CD8-positive, alpha-beta memory T cell (primary cell): Measurements from ENCODE around the gene AGGF1. TPM values are rescaled to one million over a fixed set of nuclear protein-coding genes. Genes with fewer than 3 reads are reported as not detected.

Experiments
- CTCF ChIA-PET: fragments of 350-600 bp; sonication (Branson Sonifier 250); formaldehyde crosslinking; loops from one replicate; lab custom pipeline; 2021; ENCODE audit warnings: antibody characterized with exemption; lab: Charles Lee
- POLR2A ChIA-PET: fragments of 350-600 bp; sonication (Branson Sonifier 250); formaldehyde crosslinking; loops from one replicate; lab custom pipeline; 2021; ENCODE audit warnings: antibody characterized with exemption; lab: Charles Lee
- DNase-seq, 5 donors: peaks; one replicate each; pipeline versions ENCODE4 v3.0.0 to v3.0.0-alpha.2; 2020 to 2022; ENCODE audit warnings: mixed read lengths in 1 of 5
- H3K27ac ChIP-seq: one replicate; pipeline ENCODE4 v1.7.0; 2013; ENCODE audit warnings: low read depth, mild to moderate bottlenecking, low read length, moderate library complexity
- H3K27me3 ChIP-seq: 2 replicates; pipeline ENCODE4 v1.7.0; 2013; ENCODE audit warnings: low read length, mild to moderate bottlenecking; ENCODE audit not compliant: insufficient read depth, poor library complexity, severe bottlenecking
- H3K36me3 ChIP-seq: 2 replicates; pipeline ENCODE4 v1.7.0; 2013; ENCODE audit warnings: mild to moderate bottlenecking, low read length, moderate library complexity; ENCODE audit not compliant: insufficient read depth
- H3K4me1 ChIP-seq: 2 replicates; pipeline ENCODE4 v1.7.0; 2013; ENCODE audit warnings: mild to moderate bottlenecking, low read length, moderate library complexity; ENCODE audit not compliant: insufficient read depth
- H3K4me3 ChIP-seq: 2 replicates; pipeline ENCODE4 v1.7.0; 2013; ENCODE audit warnings: mild to moderate bottlenecking, low read length
- H3K9me3 ChIP-seq: 2 replicates; pipeline ENCODE4 v1.7.0; 2013; ENCODE audit warnings: mild to moderate bottlenecking, low read length
- H3K27ac Mint-ChIP-seq, 8 donors: one replicate each; pipeline ENCODE4 v1.8.0; 2020 to 2021; ENCODE audit warnings: mixed read lengths in 8 of 8, mild to moderate bottlenecking in 6 of 8, inconsistent platforms in 3 of 8, moderate library complexity in 3 of 8
- H3K27me3 Mint-ChIP-seq, 2 donors: one replicate each; pipeline ENCODE4 v1.8.0; 2020 to 2021; ENCODE audit warnings: mixed read lengths in 2 of 2, mild to moderate bottlenecking in 1 of 2, moderate library complexity in 1 of 2
- H3K36me3 Mint-ChIP-seq, 3 donors: one replicate each; pipeline ENCODE4 v1.8.0; 2020 to 2021; ENCODE audit warnings: mixed read lengths in 3 of 3, inconsistent platforms in 1 of 3, mild to moderate bottlenecking in 1 of 3
- H3K4me1 Mint-ChIP-seq, 3 donors: one replicate each; pipeline ENCODE4 v1.8.0; 2020 to 2021; ENCODE audit warnings: mixed read lengths in 3 of 3, inconsistent platforms in 1 of 3, mild to moderate bottlenecking in 1 of 3
- H3K4me3 Mint-ChIP-seq, 7 donors: one replicate each; pipeline ENCODE4 v1.8.0; 2020 to 2021; ENCODE audit warnings: mixed read lengths in 7 of 7, mild to moderate bottlenecking in 6 of 7, moderate library complexity in 4 of 7, inconsistent platforms in 2 of 7
- H3K9me3 Mint-ChIP-seq, 5 donors: one replicate each; pipeline ENCODE4 v1.8.0; 2020 to 2022; ENCODE audit warnings: mixed read lengths in 5 of 5, mild to moderate bottlenecking in 3 of 5, moderate library complexity in 2 of 5, inconsistent platforms in 1 of 5
- polyA plus RNA-seq: library from polyadenylated mRNA; unstranded; fragments of 300-500 nt; fragmentation: Illumina TruSeq; gene quantifications from one replicate; pipeline ENCODE4 v1.2.3, GENCODE V29; 2021
- total RNA-seq, 2 experiments: library from RNA; stranded (reverse); gene quantifications; one replicate each; pipeline ENCODE4 v1.2.3, GENCODE V29; 2021

AGGF1 gene
- total and polyA plus RNA-seq, 3 experiments from 2014 or later = 30.2 to 35.1 (median 31.1) TPM

DNA sequence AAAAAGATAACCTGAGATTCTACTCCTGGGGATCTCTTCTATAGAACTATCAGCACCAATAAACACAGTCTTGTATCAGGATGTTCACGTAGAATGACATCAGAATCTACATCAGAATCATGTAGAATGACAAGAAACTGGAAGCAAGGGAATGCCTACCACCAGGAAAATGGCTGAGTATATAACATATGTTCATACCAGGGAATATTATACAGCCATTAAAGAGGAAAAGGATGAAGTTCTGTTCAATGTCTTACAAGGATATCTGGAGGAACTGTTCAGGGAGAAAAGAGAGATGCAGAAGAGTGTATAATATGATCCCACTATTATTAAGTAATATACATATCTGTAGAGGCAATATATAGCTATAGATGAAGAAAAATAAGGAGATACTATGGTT is 52.1 kb downstream of the AGGF1 start:
- no peak overlapping the region for H3K27ac ChIP-seq
- CTCF ChIA-PET = interaction anchor here (1.7 kb wide), 1 partner anchor 8 kb away, joined by 3 read pairs; no protein-coding TSS in a partner anchor
- Mint-ChIP-seq H3K4me3 (peak overlapping the region in 1 of 7 donors; percentile 43), H3K36me3 (peaks cover 3 to 5% (median 4%) of the 10 kb centered on the region in 3 donors), H3K9me3 (no peaks in the 10 kb centered on the region), H3K4me1 (peaks cover 10 to 17% (median 13%) of the 10 kb centered on the region in 3 donors), H3K27ac (no peak overlapping the region), H3K27me3 (peaks cover 0 to 2% of the 10 kb centered on the region in 2 donors)
- no peaks in the 10 kb centered on the region for H3K36me3 ChIP-seq
- H3K4me3 ChIP-seq = no peak overlapping the region
- POLR2A ChIA-PET = no interaction called here
- DNase-seq = no peak
- no peaks in the 10 kb centered on the region for H3K4me1 ChIP-seq
- H3K27me3 ChIP-seq = no peaks in the 10 kb centered on the region
- no peaks in the 10 kb centered on the region for H3K9me3 ChIP-seq

- Mint-ChIP-seq H3K36me3 (peaks cover 3 to 5% (median 4%) of the 10 kb centered on the region in 3 donors), H3K9me3 (no peaks in the 10 kb centered on the region), H3K27ac (no peak overlapping the region), H3K27me3 (peaks cover 0 to 2% of the 10 kb centered on the region in 2 donors), H3K4me1 (peaks cover 11 to 19% (median 15%) of the 10 kb centered on the region in 3 donors), H3K4me3 (no peak overlapping the region)
- H3K27me3 ChIP-seq = no peaks in the 10 kb centered on the region
- H3K4me3 ChIP-seq = no peak overlapping the region
- DNase-seq = no peak
- peaks cover 7% of the 10 kb centered on the region for H3K4me1 ChIP-seq
- ChIA-PET CTCF (interaction anchor here (1.7 kb wide), 1 partner anchor 9 kb away, joined by 3 read pairs; no protein-coding TSS in a partner anchor), POLR2A (no interaction called here)
- no peak overlapping the region for H3K27ac ChIP-seq
- no peaks in the 10 kb centered on the region for H3K36me3 ChIP-seq
- no peaks in the 10 kb centered on the region for H3K9me3 ChIP-seq
These were observed 52.9 kb downstream of the AGGF1 start for GRCh38 chr5:77083088-77083487.

DNA sequence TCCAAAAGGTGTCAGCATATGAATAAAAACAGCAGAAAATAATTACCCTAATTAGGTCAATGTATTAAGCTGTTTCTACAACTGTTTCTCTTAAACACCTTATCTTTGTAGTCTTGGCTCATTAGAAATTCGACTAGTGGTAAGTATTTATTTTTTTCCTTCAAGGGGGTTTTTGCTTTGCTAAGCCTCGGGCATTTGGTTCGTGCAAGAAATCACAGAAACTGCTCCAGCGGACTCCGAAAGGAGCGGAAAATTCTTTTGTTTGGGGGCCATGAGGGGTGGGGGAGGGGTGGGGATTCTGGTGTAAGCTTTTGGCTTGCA is 56.1 kb downstream of the AGGF1 start:
- peaks cover 8% of the 10 kb centered on the region in 2 donors for H3K27me3 Mint-ChIP-seq
- no peaks in the 10 kb centered on the region for H3K9me3 ChIP-seq
- H3K9me3 Mint-ChIP-seq = no peaks in the 10 kb centered on the region
- CTCF ChIA-PET = interaction anchor here (1.4 to 1.7 kb wide), 3 partner anchors 9 to 312 kb away, joined by 3 to 10 read pairs (median 6); partner anchors contain the start of gene AGGF1
- peaks cover 11 to 18% (median 15%) of the 10 kb centered on the region in 3 donors for H3K4me1 Mint-ChIP-seq
- POLR2A ChIA-PET = interaction anchor here (0.6 to 1.0 kb wide), 2 partner anchors 51 to 56 kb away, joined by 3 to 4 read pairs; partner anchors contain the start of gene AGGF1
- DNase-seq = no peak
- H3K4me3 Mint-ChIP-seq = peak overlapping the region; percentile 82 to 95 (median 93)
- H3K36me3 ChIP-seq = no peaks in the 10 kb centered on the region
- peak overlapping the region; percentile 46 for H3K4me3 ChIP-seq
- H3K27ac ChIP-seq = no peak overlapping the region
- peak overlapping the region in 7 of 8 donors; percentile 29 to 93 (median 57) for H3K27ac Mint-ChIP-seq
- H3K27me3 ChIP-seq = no peaks in the 10 kb centered on the region
- peaks cover 1 to 4% (median 3%) of the 10 kb centered on the region in 3 donors for H3K36me3 Mint-ChIP-seq
- H3K4me1 ChIP-seq = peaks cover 7% of the 10 kb centered on the region

DNA sequence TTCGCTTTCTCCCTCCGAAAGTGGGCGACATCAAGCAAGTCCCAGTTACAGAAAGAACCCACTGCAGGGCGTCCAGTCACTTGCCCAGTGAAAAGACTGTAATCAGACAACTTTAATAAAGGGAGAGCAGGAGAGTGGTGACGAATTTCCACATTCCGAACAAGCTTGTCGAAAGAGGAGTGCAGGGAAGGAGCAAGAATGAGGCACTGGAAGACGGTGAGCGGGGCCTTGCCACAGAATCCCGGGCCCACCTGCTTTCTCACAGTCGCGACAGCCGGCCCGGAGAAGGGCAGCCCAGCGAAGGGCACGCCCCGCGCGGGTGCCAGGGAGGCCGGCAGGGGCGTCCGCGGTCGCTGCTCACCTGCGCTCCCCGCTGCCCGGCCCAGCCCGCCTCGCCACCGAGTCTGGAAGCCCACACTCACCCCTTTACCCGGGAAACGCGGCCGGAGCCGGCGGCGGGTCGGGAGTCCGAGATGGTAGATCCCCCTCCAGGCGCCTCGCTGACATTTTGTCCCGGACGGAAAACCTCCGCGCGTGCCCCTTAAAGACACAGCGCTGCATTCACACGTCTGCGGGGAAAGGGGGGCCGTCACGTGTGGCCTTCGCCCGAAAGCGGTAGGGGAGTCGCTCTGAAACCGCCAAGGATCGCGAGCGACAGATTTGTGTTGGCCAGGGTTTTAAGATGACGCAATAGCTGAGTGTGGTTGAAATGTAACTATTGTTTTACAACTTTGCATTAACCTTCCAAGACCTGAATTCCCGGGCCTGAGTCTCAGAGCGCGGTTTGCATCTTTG is 56.7 kb downstream of the AGGF1 start, which contains the start of gene ZBED3:
Gene ZBED3, minus strand, starts transcription at position 597 of the 795 bp plus-strand sequence. CDS start 9,407 bp downstream, outside the sequence.
- Histone ChIP-seq H3K9me3 (no peaks in the 10 kb centered on the region), H3K36me3 (no peaks in the 10 kb centered on the region), H3K4me3 (peak within 1 kb of the TSS; percentile 46), H3K27ac (no peak within 1 kb of the TSS), H3K4me1 (peaks cover 7% of the 10 kb centered on the region), H3K27me3 (no peaks in the 10 kb centered on the region)
- H3K9me3 Mint-ChIP-seq = no peaks in the 10 kb centered on the region
- H3K27me3 Mint-ChIP-seq = peaks cover 8% of the 10 kb centered on the region in 2 donors
- ChIA-PET POLR2A (interaction anchor here (0.6 to 1.2 kb wide), 3 partner anchors 52 to 57 kb away, joined by 3 to 5 read pairs (median 4); partner anchors contain the start of gene AGGF1), CTCF (interaction anchor here (1.4 to 1.7 kb wide), 3 partner anchors 10 to 312 kb away, joined by 3 to 10 read pairs (median 6); partner anchors contain the start of gene AGGF1)
- DNase-seq = peak; percentile 39 to 80 (median 62)
- peak within 1 kb of the TSS; percentile 29 to 93 (median 74) for H3K27ac Mint-ChIP-seq
- H3K4me1 Mint-ChIP-seq = peaks cover 11 to 18% (median 15%) of the 10 kb centered on the region in 3 donors
- H3K4me3 Mint-ChIP-seq = peak within 1 kb of the TSS; percentile 82 to 95 (median 93)
- H3K36me3 Mint-ChIP-seq = peaks cover 0 to 3% (median 1%) of the 10 kb centered on the region in 3 donors

DNA sequence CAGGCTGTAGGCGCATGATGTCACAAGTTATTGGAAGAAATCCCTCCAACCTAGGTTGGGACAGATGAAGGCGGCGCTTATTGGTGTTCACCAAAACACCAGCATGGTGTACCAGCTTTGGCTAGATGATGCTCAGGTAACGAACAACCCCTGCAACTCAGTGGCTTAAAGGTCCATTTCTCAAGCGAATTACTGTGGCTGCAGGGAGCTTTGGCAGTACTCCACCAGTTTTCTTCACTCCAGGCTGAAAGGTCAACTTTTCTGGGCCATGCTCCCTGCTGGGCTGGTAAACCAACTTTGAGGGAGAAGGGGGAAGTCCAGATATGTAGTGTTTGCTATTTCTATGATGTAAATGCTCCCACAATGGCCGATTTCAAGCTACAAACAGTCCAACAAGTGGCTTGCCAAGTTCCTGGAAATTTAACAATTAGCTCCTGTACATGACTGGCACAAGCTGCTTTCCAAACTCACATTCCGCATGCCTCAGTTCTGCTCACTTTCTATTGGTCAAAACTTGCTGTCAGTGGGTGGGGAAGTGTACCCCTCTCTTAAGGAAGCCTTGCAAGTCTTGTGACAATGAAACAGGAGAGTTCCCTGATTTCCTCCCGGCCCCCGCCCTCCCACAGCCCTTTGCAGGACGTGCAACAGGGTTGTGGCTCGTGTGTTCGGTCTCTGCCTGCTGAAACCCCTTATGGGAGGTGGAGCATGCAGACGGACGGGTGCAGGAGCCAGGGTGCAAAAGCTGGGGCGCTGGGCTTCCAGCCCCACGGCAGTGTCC is 57.5 kb downstream of the AGGF1 start:
- H3K36me3 ChIP-seq = no peaks in the 10 kb centered on the region
- ChIA-PET CTCF (interaction anchor here (0.7 kb wide), 1 partner anchor 10 kb away, joined by 4 read pairs; no protein-coding TSS in a partner anchor), POLR2A (interaction anchor here (1.2 kb wide), 1 partner anchor 57 kb away, joined by 5 read pairs; the partner anchor contains the start of gene AGGF1)
- H3K9me3 Mint-ChIP-seq = no peaks in the 10 kb centered on the region
- peaks cover 0 to 3% (median 1%) of the 10 kb centered on the region in 3 donors for H3K36me3 Mint-ChIP-seq
- H3K4me1 ChIP-seq = peaks cover 7% of the 10 kb centered on the region
- peaks cover 8% of the 10 kb centered on the region in 2 donors for H3K27me3 Mint-ChIP-seq
- H3K4me3 Mint-ChIP-seq = peak overlapping the region; percentile 82 to 95 (median 93)
- H3K27ac Mint-ChIP-seq = peak overlapping the region in 6 of 8 donors; percentile 10 to 88 (median 69)
- H3K4me3 ChIP-seq = peak overlapping the region; percentile 46
- peaks cover 11 to 18% (median 15%) of the 10 kb centered on the region in 3 donors for H3K4me1 Mint-ChIP-seq
- DNase-seq = no peak
- H3K9me3 ChIP-seq = no peaks in the 10 kb centered on the region
- H3K27ac ChIP-seq = no peak overlapping the region
- no peaks in the 10 kb centered on the region for H3K27me3 ChIP-seq

GRCh38 chr5:77095189-77095588 is 65.0 kb downstream of the AGGF1 start:
- CTCF ChIA-PET = no interaction called here
- no peaks in the 10 kb centered on the region for H3K9me3 Mint-ChIP-seq
- DNase-seq = no peak
- no peak overlapping the region for H3K27ac Mint-ChIP-seq
- Histone ChIP-seq H3K4me1 (no peaks in the 10 kb centered on the region), H3K9me3 (no peaks in the 10 kb centered on the region), H3K27ac (no peak overlapping the region), H3K36me3 (no peaks in the 10 kb centered on the region), H3K27me3 (no peaks in the 10 kb centered on the region), H3K4me3 (no peak overlapping the region)
- POLR2A ChIA-PET = no interaction called here
- H3K4me3 Mint-ChIP-seq = no peak overlapping the region
- H3K4me1 Mint-ChIP-seq = no peaks in the 10 kb centered on the region
- H3K36me3 Mint-ChIP-seq = no peaks in the 10 kb centered on the region
- peaks cover 6 to 15% of the 10 kb centered on the region in 2 donors for H3K27me3 Mint-ChIP-seq

DNA sequence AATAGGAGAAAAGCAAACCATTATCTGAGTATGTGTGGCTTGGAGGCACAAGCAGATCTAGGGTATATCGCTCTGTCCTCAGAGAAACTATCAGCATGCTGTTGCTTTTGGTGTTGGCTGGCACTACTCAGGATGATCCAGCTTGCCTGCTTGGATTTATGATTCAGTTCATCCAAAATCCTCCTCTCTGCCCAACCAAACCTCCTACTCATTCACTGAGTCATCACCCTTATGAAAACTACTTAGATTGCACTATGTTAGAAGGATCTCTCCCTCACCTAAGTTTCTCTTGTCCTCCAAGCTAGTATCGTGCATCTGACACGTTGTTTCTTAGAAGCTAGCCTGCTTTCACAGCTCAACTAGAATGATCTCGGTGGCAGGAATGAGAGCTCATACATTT is 71.1 kb downstream of the AGGF1 start:
- H3K4me3 ChIP-seq = no peak overlapping the region
- H3K27me3 Mint-ChIP-seq = peaks cover 2 to 8% of the 10 kb centered on the region in 2 donors
- H3K27me3 ChIP-seq = no peaks in the 10 kb centered on the region
- POLR2A ChIA-PET = no interaction called here
- H3K36me3 ChIP-seq = no peaks in the 10 kb centered on the region
- H3K9me3 Mint-ChIP-seq = no peaks in the 10 kb centered on the region
- no peak overlapping the region for H3K27ac Mint-ChIP-seq
- CTCF ChIA-PET = no interaction called here
- H3K27ac ChIP-seq = no peak overlapping the region
- no peaks in the 10 kb centered on the region for H3K4me1 Mint-ChIP-seq
- no peaks in the 10 kb centered on the region for H3K4me1 ChIP-seq
- H3K36me3 Mint-ChIP-seq = no peaks in the 10 kb centered on the region
- H3K4me3 Mint-ChIP-seq = no peak overlapping the region
- no peaks in the 10 kb centered on the region for H3K9me3 ChIP-seq
- DNase-seq = no peak
